Ascending aorta (tissue), 2 donors: ENCODE measurements around the gene MAK. TPM values are rescaled to one million over a fixed set of nuclear protein-coding genes. Genes with fewer than 3 reads are reported as not detected.
"Not testable (repeated sequence)": the region's sequence is repeated elsewhere in the genome, so short reads cannot be mapped to it uniquely, and the experiment has no call there.

Source experiments
- DNase-seq, 2 donors: peaks; one replicate each; pipeline ENCODE4 v3.0.0-alpha.2; 2019; ENCODE audit warnings: low spot score in 2 of 2
- H3K27ac ChIP-seq, 2 donors: fragments of 200-600 bp; sonication (generic); one replicate each; pipeline ENCODE4 v1.5.1; 2016 to 2017; ENCODE audit warnings: mild to moderate bottlenecking in 1 of 2
- H3K27me3 ChIP-seq: fragments of 200-600 bp; sonication (generic); one replicate; pipeline ENCODE4 v1.5.1; 2017
- H3K36me3 ChIP-seq, 2 donors: fragments of 200-600 bp; sonication (generic); one replicate each; pipeline ENCODE4 v1.5.1; 2016
- H3K4me1 ChIP-seq, 2 donors: fragments of 200-600 bp; sonication (generic); one replicate each; pipeline ENCODE4 v1.5.1; 2016 to 2017; ENCODE audit warnings: mild to moderate bottlenecking in 1 of 2
- H3K4me3 ChIP-seq, 2 donors: fragments of 200-600 bp; sonication (generic); one replicate each; pipeline ENCODE4 v1.5.1; 2016 to 2017; ENCODE audit warnings: mild to moderate bottlenecking in 1 of 2
- H3K9me3 ChIP-seq, 2 donors: fragments of 200-600 bp; sonication (generic); one replicate each; pipeline ENCODE4 v1.5.1; 2016
- intact Hi-C: fragments of 100-400 bp; cut with DNase I; formaldehyde crosslinking; loops from one replicate; pipeline ENCODE4 v1.15.1; 2023
- total RNA-seq: library from RNA; depleted of rRNA; stranded (reverse); fragments of >200 nt; gene quantifications from one replicate; pipeline ENCODE4 v1.1.0, GENCODE V29; 2016
- TF ChIP-seq, protein P1 (sequence below), 3 experiments: fragments of 200-600 bp in 2 of 3; fragments of 450-650 bp in 1 of 3; sonication (generic) in 2 of 3; IDR thresholded peaks; one replicate each; pipeline ENCODE4 v1.5.1; 2016 to 2019; ENCODE audit warnings: antibody characterized with exemption in 3 of 3, mild to moderate bottlenecking in 1 of 3, moderate library complexity in 1 of 3

The MAK gene
- total RNA-seq, 1 donor from 2014 or later = not detected

GRCh38 chr6:10722570-10722819 is 115.8 kb downstream of the MAK start:
- Histone ChIP-seq H3K4me3 (peak overlapping the region; percentile 66 to 91), H3K36me3 (peaks cover 2 to 21% of the 10 kb centered on the region in 2 donors), H3K27me3 (no peaks in the 10 kb centered on the region), H3K4me1 (peaks cover 7 to 20% of the 10 kb centered on the region in 2 donors), H3K9me3 (peaks cover 0 to 6% of the 10 kb centered on the region in 2 donors), H3K27ac (peak overlapping the region; percentile 82 to 92)
- TF ChIP-seq, protein P1, sequence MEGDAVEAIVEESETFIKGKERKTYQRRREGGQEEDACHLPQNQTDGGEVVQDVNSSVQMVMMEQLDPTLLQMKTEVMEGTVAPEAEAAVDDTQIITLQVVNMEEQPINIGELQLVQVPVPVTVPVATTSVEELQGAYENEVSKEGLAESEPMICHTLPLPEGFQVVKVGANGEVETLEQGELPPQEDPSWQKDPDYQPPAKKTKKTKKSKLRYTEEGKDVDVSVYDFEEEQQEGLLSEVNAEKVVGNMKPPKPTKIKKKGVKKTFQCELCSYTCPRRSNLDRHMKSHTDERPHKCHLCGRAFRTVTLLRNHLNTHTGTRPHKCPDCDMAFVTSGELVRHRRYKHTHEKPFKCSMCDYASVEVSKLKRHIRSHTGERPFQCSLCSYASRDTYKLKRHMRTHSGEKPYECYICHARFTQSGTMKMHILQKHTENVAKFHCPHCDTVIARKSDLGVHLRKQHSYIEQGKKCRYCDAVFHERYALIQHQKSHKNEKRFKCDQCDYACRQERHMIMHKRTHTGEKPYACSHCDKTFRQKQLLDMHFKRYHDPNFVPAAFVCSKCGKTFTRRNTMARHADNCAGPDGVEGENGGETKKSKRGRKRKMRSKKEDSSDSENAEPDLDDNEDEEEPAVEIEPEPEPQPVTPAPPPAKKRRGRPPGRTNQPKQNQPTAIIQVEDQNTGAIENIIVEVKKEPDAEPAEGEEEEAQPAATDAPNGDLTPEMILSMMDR (IDR thresholded peaks at IDR 0.05) = no peak
- intact Hi-C loops = loop anchor here (1.0 kb wide), 2 partner anchors 25 to 28 kb away; partner anchors contain the start of genes C6orf52, PAK1IP1 and TMEM14B
- no peak for DNase-seq

DNA sequence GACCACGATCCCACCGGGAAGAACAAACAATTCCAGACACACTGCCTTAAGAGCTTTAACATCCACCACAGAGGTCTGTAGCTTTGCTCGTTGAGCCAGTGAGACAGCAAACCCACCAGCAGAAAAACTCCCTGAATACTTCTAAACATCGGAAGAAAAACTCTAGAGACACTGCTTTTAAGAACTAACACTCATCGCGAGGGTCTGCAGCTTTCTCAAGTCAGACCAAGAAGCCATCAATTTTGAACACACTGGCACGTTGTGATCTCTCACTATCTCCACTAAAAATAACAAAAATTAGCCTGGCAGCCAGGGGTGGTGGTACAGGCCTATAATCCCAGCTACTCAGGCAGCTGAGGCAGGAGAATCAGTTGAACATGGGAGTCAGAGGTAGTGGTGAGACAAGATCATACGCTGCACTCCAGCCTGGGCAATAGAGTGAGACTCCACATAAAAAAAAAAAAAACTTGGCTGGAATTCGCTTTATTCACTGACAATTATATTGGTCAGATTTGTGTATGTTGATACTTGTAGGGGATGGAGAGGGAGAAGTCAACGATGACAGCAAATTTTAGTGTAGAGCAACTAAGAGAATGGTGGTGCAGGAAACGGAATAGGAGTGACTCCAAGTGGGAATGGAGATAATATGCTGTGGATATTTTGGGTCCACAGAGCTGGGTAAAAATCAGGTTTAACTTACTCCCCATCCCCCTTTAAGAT is 116.3 kb downstream of the MAK start:
- H3K9me3 ChIP-seq = peaks cover 0 to 6% of the 10 kb centered on the region in 2 donors
- no peak for DNase-seq
- peak overlapping the region; percentile 82 to 92 for H3K27ac ChIP-seq
- TF ChIP-seq, protein P1 (IDR thresholded peaks at IDR 0.05) = no peak
- peak overlapping the region; percentile 66 to 91 for H3K4me3 ChIP-seq
- intact Hi-C loops = loop anchor here (1.0 kb wide), 2 partner anchors 25 to 28 kb away; partner anchors contain the start of genes C6orf52, PAK1IP1 and TMEM14B
- peaks cover 7 to 20% of the 10 kb centered on the region in 2 donors for H3K4me1 ChIP-seq
- H3K36me3 ChIP-seq = peaks cover 2 to 17% of the 10 kb centered on the region in 2 donors
- H3K27me3 ChIP-seq = no peaks in the 10 kb centered on the region

DNA sequence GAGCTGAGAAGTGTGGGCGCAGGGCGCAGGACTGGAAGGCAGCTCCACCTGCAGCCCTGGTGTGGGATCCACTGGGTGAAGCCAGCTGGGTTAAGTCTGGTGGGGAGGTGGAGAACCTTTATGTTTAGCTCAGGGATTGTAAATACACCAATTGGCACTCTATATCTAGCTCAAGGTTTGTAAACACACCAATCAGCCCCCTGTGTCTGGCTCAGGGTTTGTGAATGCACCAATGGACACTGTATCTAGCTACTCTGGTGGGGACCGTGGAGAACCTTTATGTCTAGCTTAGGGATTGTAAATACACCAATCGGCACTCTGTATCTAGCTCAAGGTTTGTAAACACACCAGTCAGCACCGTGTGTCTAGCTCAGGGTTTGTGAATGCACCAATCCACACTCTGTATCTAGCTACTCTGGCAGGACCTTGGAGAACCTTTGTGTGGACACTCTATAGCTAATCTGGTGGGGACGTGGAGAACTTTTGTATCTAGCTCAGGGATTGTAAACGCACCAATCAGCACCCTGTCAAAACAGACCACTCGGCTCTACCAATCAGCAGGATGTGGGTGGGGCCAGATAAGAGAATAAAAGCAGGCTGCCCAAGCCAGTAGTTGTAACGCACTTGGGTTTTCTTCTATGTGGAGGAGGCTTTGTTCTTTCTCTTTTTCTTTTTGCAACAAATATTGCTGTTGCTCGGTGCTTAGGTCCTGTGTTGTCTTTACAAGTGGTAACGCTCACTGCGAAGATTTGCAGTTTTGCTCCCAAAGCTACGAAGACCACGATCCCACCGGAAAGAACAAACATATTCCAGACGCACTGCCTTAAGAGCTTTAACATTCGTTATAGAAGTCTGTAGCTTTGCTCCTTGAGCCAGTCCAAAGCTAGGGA is 117.1 kb downstream of the MAK start:
- H3K27me3 ChIP-seq, intact Hi-C loops, H3K9me3 ChIP-seq, H3K36me3 ChIP-seq, DNase-seq: not testable (repeated sequence)
- Histone ChIP-seq H3K4me3 (peak overlapping the region; percentile 40 to 77), H3K27ac (peak overlapping the region; percentile 61 to 84), H3K4me1 (peaks cover 7 to 20% of the 10 kb centered on the region in 2 donors)

GRCh38 chr6:10720265-10720959 is 117.9 kb downstream of the MAK start:
- TF ChIP-seq, protein P1 (IDR thresholded peaks at IDR 0.05) = no peak
- Histone ChIP-seq H3K4me1 (peaks cover 7 to 19% of the 10 kb centered on the region in 2 donors), H3K27ac (peak overlapping the region; percentile 61 to 84), H3K36me3 (peaks cover 0 to 2% of the 10 kb centered on the region in 2 donors), H3K9me3 (peaks cover 0 to 6% of the 10 kb centered on the region in 2 donors), H3K4me3 (peak overlapping the region; percentile 40 to 77), H3K27me3 (no peaks in the 10 kb centered on the region)
- no peak for DNase-seq
- intact Hi-C loops = no loop called here

DNA sequence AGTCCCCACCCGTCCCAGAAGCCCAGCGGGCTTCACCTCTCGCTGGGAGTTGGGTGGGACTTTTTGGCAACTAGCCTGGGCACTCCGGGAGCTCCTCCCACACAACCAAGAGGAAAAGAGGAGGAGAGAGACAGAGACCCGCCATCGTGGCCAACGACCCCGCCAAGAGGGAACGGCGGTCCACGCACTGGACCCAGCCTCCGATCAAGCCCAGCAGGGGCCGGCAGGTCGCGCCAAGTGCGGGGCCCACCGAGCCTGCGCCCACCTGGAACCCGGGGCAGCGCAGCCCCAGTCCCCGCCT is 118.4 kb downstream of the MAK start:
- Histone ChIP-seq H3K27me3 (no peaks in the 10 kb centered on the region), H3K4me1 (peaks cover 7 to 14% of the 10 kb centered on the region in 2 donors), H3K36me3 (no peaks in the 10 kb centered on the region), H3K27ac (peak overlapping the region; percentile 61 to 84), H3K4me3 (peak overlapping the region; percentile 40 to 77), H3K9me3 (peaks cover 0 to 6% of the 10 kb centered on the region in 2 donors)
- TF ChIP-seq, protein P1 (IDR thresholded peaks at IDR 0.05) = no peak
- DNase-seq = no peak
- intact Hi-C loops = no loop called here
